Right cardiac atrium (tissue), 5 donors: ENCODE results near the gene AICDA. TPM values are rescaled to one million over a fixed set of nuclear protein-coding genes. Genes with fewer than 3 reads are reported as not detected.
"Not testable (repeated sequence)": the region's sequence is repeated elsewhere in the genome, so short reads cannot be mapped to it uniquely, and the experiment has no call there.

Source experiments
- ATAC-seq, 2 donors: fragments of 200-7000 bp; cut with Tn5 transposase; one replicate each; pipeline versions ENCODE4 v1.8.0 to v1.9.1; 2020; ENCODE audit warnings: moderate library complexity in 2 of 2, mild to moderate bottlenecking in 1 of 2
- DNase-seq, 3 donors: peaks; one replicate each; pipeline ENCODE4 v3.0.0-alpha.2; 2020
- H3K27ac ChIP-seq: one replicate; pipeline ENCODE4 v1.5.1; 2013; ENCODE audit warnings: mild to moderate bottlenecking, low read length, control low read depth, moderate library complexity
- H3K27me3 ChIP-seq: one replicate; pipeline ENCODE4 v1.6.1; 2013; ENCODE audit not compliant: control insufficient read depth, insufficient read depth
- H3K4me1 ChIP-seq: one replicate; pipeline ENCODE4 v1.6.1; 2013; ENCODE audit warnings: low read length; ENCODE audit not compliant: control insufficient read depth, insufficient read depth
- H3K4me3 ChIP-seq: one replicate; pipeline ENCODE4 v1.5.1; 2013; ENCODE audit warnings: low read length, control low read depth
- H3K9me3 ChIP-seq: one replicate; pipeline ENCODE4 v1.6.1; 2013; ENCODE audit warnings: low read length; ENCODE audit not compliant: control insufficient read depth
- WGBS: extraction: QIAGEN DNeasy Blood & Tissue Kit; methylation state at CpG from one replicate; pipeline ENCODE4 v1.1.7; 2013; 5-methylcytosine and 5-hydroxymethylcytosine counted together
- intact Hi-C, 4 donors: fragments of 100-400 bp; cut with DNase I; formaldehyde crosslinking; loops; one replicate each; pipeline versions ENCODE4 v1.11.0 to v1.14.0; 2022 to 2023
- polyA plus RNA-seq: library from polyadenylated mRNA; stranded (reverse); fragments of 200-250 nt; gene quantifications from one replicate; pipeline ENCODE4 v1.2.3, GENCODE V29; 2013
- total RNA-seq, 4 donors: library from RNA; stranded (reverse); fragmentation: NEBNext Ultra II Directional; extraction: Animal tissue kit (Norgen Biotek cat#: 25700); gene quantifications; one replicate each; pipeline ENCODE4 v1.2.1, GENCODE V29; 2021
- donor health status: healthy with polysubstance abuse.
- donor health status: DM: no; HTN: yes; CAD: no.
- donor health status: DM: no; HTN: no; CAD: no.
- donor health status: DM: no; HTN: yes; CAD: no; lungs with severe emphysema.
- donor health status: DM: yes; HTN: yes; CAD: no.

The AICDA gene
- total and polyA plus RNA-seq, 5 donors = not detected

DNA sequence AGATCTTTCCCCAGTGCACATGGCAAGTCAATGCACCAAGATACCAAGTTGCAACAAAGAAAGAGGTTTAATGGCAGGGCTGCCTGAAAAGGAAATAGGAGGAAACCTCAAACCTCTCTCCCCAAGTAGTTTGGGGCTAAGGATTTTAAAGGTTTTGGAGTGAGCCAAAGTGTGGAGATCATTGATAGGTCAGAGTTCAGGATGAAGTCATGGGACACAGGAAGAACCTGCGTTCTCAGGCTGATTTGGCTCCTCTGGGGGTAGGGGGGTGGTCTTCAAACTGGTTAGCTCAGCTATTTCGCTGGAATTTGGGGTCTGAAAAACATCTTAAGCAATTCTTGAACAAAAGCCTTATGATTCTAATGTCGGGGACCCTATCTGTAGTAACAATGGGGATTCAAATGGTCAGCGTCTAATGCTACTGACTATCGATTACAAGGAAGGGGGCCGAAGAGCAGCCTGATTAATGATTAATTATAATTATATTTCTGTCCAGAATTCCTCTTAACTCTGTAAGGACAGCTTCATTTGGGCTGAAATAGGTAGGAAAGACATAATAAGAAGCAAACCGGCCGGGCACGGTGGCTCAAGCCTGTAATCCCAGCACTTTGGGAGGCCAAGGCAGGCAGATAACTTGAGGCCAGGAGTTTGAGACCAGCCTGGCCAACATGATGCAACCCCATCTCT lies 31.4 kb downstream of the AICDA start:
- H3K27ac ChIP-seq = no peak overlapping the region
- WGBS = 66% methylated on average over 9 of the region's 9 CpGs
- ATAC-seq (no peak), DNase-seq (no peak)
- intact Hi-C loops = no loop called here
- H3K27me3 ChIP-seq = no peaks in the 10 kb centered on the region
- no peaks in the 10 kb centered on the region for H3K9me3 ChIP-seq
- no peak overlapping the region for H3K4me3 ChIP-seq
- no peaks in the 10 kb centered on the region for H3K4me1 ChIP-seq

DNA sequence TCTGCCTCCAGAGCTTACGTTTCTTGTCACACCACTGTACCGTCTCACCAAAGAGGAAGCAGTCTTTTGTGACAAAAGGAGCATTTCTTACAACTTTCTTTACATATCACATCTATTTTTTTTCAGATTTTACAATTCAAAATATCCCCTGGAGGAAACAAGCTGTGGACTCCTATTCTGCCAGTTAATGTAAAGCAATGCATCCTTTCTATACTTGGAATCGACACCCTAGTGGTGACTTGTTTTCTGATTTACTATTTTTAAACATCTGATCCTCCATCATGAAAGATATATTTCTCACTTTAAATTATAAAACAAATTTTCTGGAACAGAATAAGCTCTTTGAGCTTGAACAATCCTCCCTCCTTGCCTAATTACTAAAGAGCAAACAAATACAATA lies 34.8 kb downstream of the AICDA start:
- Histone ChIP-seq H3K4me3 (no peak overlapping the region), H3K27me3 (no peaks in the 10 kb centered on the region), H3K9me3 (no peaks in the 10 kb centered on the region), H3K27ac (no peak overlapping the region), H3K4me1 (no peaks in the 10 kb centered on the region)
- ATAC-seq (no peak), DNase-seq (no peak)
- intact Hi-C loops = no loop called here
- WGBS = 69% methylated on average over 3 of the region's 3 CpGs

DNA sequence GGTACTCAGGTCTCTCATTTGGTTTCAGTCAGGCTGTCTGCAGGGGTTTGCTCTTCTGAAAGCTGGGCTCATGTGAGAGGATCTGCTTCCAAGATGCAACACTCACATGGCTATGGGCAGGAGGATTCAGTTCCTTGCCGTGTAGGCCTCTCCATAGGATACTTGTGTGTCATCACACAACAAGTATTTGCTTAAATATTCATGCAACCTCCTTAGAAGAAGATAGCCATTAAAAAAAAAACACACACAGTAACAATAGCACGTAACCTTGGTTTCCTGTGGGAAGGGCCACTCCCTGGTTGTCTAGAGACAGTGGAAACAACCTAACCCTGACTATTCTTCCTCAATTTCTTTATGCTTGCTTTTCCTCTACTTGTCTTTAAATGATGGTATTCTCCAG lies 40.2 kb downstream of the AICDA start:
- no peaks in the 10 kb centered on the region for H3K4me1 ChIP-seq
- H3K27ac ChIP-seq = no peak overlapping the region
- ATAC-seq (peak; percentile 43 to 78), DNase-seq (no peak)
- intact Hi-C loops = no loop called here
- H3K27me3 ChIP-seq = no peaks in the 10 kb centered on the region
- no peaks in the 10 kb centered on the region for H3K9me3 ChIP-seq
- 38% methylated on average over 2 of the region's 2 CpGs for WGBS
- no peak overlapping the region for H3K4me3 ChIP-seq

DNA sequence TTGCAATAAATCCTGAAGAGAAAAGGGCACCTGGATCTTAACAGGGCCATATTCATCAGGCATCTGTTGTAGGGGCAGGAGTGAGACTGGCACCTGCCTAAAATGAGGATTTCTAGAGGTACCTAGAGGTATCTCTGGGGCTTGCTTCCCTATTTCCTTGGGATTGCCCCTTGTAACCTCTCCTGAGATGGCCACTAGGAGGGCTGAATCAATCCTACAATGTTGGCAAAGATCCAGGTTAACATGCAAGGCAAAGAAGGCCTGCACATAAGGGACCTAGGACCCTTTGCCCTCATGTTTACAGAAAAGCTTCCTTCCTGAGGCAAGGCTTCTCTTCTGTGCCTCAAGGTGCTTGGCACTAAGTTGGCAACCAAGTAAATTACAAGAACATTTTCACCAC lies 46.1 kb downstream of the AICDA start:
- no peak overlapping the region for H3K27ac ChIP-seq
- no peaks in the 10 kb centered on the region for H3K4me1 ChIP-seq
- no peaks in the 10 kb centered on the region for H3K27me3 ChIP-seq
- H3K4me3 ChIP-seq = no peak overlapping the region
- DNase-seq (no peak), ATAC-seq (no peak)
- H3K9me3 ChIP-seq = no peaks in the 10 kb centered on the region
- intact Hi-C loops = no loop called here

DNA sequence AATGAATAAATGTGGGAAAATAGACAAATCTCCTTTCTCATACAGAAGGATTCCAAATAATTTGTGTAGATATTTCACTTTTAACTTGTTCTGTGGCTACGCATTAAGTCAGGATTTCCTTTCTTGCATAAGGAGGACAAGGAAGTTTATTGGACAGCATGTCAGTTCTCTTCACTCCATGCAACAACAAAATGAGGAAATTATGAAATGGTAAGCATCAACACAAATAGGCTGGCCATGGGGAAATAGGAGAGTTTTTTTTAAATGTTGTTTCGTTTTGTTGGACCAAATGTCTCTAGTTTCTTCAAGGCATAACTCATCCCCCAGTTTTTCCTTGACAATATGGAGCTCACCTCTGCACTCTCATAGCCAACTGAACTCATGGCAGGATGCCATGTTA lies 46.6 kb downstream of the AICDA start:
- DNase-seq, ATAC-seq, H3K27ac ChIP-seq, H3K4me3 ChIP-seq, H3K27me3 ChIP-seq, H3K4me1 ChIP-seq, H3K9me3 ChIP-seq, intact Hi-C loops: not testable (repeated sequence)
- 68% methylated on average over 2 of the region's 2 CpGs for WGBS

DNA sequence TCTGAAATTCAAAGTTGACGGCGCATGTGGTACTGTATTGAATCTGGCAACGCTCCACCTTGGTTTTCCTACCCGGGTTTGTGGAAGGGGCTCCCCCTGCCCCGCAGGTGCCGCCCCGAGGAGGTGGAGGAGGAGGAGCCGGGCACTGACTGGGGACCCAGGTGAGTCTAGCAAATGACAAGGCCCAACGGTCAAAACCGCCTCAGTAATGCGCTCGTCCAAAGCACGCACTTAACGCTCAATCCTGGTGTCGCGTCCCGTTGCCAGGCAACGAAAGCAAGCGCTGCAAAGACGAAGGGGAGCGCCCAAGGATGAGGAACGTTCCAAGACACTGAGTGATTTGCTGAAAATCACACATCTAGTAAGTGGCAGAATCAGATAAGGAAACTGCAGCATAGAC lies 48.0 kb downstream of the AICDA start:
- H3K27me3 ChIP-seq = no peaks in the 10 kb centered on the region
- 58% methylated on average over 22 of the region's 22 CpGs for WGBS
- no peak overlapping the region for H3K27ac ChIP-seq
- ATAC-seq = no peak
- no peak for DNase-seq
- no peak overlapping the region for H3K4me3 ChIP-seq
- no peaks in the 10 kb centered on the region for H3K9me3 ChIP-seq
- no peaks in the 10 kb centered on the region for H3K4me1 ChIP-seq
- intact Hi-C loops = no loop called here

DNA sequence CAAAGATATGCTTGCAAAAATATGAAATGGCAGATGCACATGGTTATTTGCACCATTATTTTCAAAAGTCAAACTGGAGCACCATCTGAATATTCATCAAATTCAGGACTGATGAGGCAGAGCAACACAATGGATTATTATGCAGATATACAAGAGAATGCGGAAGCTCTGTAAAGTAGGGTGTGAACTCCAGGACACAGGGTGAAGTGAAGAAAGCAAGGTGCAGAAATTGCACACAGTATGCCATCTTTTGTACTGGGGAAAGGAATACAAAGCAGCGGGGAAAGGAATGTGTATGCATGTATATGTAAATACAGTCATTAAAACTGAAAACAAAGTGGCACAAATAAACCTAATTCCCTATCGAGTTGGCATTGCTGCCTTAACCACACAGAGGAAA lies 49.3 kb downstream of the AICDA start:
- WGBS = 76% methylated on average over 3 of the region's 3 CpGs
- H3K27me3 ChIP-seq = no peaks in the 10 kb centered on the region
- no peak overlapping the region for H3K27ac ChIP-seq
- no peak for ATAC-seq
- DNase-seq = no peak
- intact Hi-C loops = no loop called here
- no peak overlapping the region for H3K4me3 ChIP-seq
- no peaks in the 10 kb centered on the region for H3K9me3 ChIP-seq
- H3K4me1 ChIP-seq = no peaks in the 10 kb centered on the region

DNA sequence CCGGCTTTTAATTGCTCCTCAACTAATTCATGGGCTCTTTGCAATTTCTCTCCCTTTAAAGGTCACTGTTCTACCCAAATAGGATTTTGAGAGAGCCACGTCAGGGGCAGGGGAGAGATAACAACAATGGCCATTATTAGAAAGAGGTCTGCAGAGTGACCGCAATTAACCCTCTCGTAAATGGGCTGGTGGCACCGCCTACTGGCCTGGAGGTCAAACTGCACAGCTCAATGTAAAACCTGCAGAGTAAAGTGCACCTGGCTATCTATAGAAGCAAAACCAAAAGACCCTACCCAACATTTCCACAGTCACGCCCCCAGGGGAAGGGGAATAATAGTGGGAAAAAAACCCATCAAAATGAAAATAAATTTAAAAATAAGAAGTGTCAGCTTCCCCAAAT lies 50.3 kb downstream of the AICDA start:
- intact Hi-C loops = no loop called here
- Histone ChIP-seq H3K27ac (no peak overlapping the region), H3K9me3 (no peaks in the 10 kb centered on the region), H3K4me1 (no peaks in the 10 kb centered on the region), H3K27me3 (no peaks in the 10 kb centered on the region), H3K4me3 (no peak overlapping the region)
- DNase-seq = no peak
- ATAC-seq = no peak
- 93% methylated on average over 6 of the region's 6 CpGs for WGBS

DNA sequence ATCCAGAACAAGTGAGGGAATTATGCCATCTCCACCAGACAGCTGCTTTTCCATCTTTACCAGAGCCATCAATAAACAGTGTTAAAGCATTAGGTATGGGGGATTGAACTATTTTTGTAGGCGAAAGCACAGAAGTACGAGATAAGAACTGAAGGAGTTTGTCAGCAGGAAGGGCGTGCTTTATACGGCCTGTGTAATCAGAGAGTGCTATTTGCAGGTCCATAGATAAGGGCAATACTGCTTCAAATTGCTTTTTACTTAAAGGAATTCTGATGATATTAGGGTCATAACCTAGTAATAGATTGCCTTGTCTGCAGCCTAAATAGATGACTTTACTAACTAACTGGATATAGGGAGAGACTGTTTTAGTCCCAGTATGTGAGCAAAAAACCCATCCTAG lies 51.6 kb downstream of the AICDA start:
- H3K27ac ChIP-seq = no peak overlapping the region
- 16% methylated on average over 4 of the region's 4 CpGs for WGBS
- ATAC-seq = no peak
- no peak for DNase-seq
- no peaks in the 10 kb centered on the region for H3K4me1 ChIP-seq
- H3K27me3 ChIP-seq = no peaks in the 10 kb centered on the region
- no peaks in the 10 kb centered on the region for H3K9me3 ChIP-seq
- intact Hi-C loops = no loop called here
- H3K4me3 ChIP-seq = no peak overlapping the region

DNA sequence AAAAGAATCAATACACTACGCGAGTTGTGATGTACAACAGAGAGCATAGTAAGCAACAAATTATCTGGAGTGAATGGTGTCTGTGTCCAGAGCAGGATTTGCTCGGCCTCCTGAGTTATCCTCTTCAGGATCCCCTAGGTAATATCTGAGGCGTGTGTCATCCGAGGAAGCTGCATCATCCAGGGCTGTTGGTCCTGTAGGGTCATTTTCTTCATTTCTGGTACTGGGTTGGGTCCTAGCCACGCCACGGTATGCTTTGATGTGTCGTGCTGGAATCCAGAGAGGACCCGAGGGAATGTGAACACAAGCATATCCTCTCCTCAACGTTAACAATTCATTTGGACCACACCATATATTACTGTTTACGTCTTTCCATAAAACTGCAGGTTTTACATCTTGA lies 53.0 kb downstream of the AICDA start:
- Histone ChIP-seq H3K4me3 (no peak overlapping the region), H3K4me1 (no peaks in the 10 kb centered on the region), H3K9me3 (no peaks in the 10 kb centered on the region), H3K27me3 (no peaks in the 10 kb centered on the region), H3K27ac (no peak overlapping the region)
- intact Hi-C loops = no loop called here
- DNase-seq (no peak), ATAC-seq (no peak)
- WGBS = 75% methylated on average over 11 of the region's 11 CpGs

DNA sequence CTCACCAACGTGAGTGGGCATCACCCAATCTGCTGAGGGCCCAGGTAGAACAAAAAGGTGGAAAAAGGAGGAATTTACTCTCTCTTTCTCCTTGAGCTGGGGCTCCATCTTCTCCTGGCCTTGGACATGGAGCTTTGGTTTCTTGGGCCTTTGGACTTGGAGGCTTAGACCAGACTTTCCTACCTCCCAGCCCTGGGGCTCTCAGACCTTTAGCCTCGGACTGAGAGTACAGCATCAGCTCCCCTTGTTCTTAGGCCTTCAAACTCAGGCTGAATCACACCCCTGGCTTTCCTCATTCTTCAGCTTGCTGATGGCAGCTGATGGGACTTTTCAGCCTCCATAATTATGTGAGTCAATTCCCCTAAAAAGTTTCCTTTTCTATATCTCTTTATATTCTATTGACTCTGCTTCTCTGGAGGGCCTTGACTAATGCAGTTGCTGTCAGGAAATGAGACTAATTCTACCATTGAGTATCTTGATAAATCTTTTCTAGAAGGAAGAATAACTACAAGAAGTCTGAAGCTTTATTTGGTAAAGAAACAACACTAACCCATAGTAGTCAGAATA lies 56.0 kb downstream of the AICDA start:
- intact Hi-C loops = no loop called here
- no peak for ATAC-seq
- H3K4me3 ChIP-seq = no peak overlapping the region
- no peak overlapping the region for H3K27ac ChIP-seq
- no peaks in the 10 kb centered on the region for H3K27me3 ChIP-seq
- no peak for DNase-seq
- WGBS = 57% methylated on average over 2 of the region's 2 CpGs
- H3K4me1 ChIP-seq = no peaks in the 10 kb centered on the region
- no peaks in the 10 kb centered on the region for H3K9me3 ChIP-seq
